ENCODE data around the gene NFILZ.

The NFILZ gene

DNA sequence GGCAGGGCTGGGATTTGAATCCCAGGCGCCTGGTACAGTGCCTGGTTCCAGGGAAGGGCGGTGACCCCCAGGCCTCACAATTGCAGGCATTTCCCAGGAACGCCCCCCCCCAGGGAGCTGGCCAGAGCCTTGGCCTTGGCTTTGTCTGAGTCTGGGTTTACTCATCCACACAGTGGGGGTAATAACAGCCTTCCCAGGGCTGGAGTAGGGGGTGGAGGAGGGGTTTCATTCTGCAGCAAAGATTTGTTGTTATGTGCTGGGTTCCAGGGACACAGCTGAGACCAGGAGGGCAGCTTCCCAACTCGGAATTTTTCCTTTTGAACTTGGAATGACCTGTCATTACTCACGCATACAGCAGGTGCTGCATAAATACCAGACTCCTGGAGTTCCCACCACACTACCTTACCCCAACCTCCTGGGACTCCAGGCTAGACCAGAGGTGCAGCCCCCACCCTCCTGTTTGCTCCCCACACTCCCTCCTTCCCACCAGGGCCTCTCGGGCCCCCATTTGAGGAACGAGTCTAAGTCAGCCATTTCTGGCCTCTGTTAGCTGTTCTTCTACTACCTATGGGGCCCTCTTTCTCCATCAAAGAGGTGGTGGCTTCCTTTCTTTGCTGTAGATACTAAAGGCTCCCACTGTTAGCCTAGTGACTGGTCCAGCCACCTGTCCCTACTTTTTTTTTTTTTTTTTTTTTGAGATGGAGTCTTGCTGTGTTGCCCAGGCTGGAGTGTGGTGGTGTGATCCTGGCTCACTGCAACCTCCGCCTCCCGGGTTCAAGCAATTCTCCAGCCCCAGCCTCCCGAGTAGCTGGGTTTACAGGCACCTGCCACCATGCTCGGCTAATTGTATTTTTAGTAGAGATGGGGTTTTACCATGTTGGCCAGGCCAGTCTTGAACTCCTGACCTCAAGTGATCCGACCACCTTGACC is 18.3 kb upstream of the NFILZ start:
- TF ChIP-seq FOXP2 (optimal IDR thresholded peaks at IDR 0.05; ENCODE audit: borderline replicate concordance, extremely low read depth, extremely low read length, insufficient read depth) (no peak), SIN3A (IDR thresholded peaks at IDR 0.05; ENCODE audit: borderline replicate concordance, insufficient read depth, low read length) (no peak), TAF1 (IDR thresholded peaks at IDR 0.05; ENCODE audit: borderline replicate concordance, insufficient read depth, low read length) (no peak), POLR2AphosphoS5 (IDR thresholded peaks at IDR 0.05; ENCODE audit: low read depth, low read length) (no peak)
- TF ChIP-seq, protein P1, sequence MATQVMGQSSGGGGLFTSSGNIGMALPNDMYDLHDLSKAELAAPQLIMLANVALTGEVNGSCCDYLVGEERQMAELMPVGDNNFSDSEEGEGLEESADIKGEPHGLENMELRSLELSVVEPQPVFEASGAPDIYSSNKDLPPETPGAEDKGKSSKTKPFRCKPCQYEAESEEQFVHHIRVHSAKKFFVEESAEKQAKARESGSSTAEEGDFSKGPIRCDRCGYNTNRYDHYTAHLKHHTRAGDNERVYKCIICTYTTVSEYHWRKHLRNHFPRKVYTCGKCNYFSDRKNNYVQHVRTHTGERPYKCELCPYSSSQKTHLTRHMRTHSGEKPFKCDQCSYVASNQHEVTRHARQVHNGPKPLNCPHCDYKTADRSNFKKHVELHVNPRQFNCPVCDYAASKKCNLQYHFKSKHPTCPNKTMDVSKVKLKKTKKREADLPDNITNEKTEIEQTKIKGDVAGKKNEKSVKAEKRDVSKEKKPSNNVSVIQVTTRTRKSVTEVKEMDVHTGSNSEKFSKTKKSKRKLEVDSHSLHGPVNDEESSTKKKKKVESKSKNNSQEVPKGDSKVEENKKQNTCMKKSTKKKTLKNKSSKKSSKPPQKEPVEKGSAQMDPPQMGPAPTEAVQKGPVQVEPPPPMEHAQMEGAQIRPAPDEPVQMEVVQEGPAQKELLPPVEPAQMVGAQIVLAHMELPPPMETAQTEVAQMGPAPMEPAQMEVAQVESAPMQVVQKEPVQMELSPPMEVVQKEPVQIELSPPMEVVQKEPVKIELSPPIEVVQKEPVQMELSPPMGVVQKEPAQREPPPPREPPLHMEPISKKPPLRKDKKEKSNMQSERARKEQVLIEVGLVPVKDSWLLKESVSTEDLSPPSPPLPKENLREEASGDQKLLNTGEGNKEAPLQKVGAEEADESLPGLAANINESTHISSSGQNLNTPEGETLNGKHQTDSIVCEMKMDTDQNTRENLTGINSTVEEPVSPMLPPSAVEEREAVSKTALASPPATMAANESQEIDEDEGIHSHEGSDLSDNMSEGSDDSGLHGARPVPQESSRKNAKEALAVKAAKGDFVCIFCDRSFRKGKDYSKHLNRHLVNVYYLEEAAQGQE (IDR thresholded peaks at IDR 0.05; ENCODE audit: insufficient read depth in 1 of 2, low read depth in 2 of 2, low read length in 2 of 2), result no peak

DNA sequence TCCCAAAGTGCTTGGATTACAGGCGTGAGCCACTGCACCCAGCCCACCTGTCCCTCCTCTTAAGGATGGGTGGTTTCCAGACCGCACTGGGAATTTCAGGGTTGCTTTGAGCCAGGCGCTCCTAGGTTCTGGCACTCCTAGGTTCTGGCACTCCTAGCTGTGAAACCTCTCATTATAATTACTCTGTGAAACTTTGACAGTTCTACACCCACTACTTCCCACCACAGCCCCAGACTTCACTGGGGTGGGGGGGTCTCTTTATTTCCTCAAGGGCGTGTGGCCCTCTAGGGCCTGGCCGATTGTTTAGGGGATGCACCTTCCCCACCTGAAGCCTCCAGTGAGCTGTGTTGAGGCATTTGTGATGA is 17.6 kb upstream of the NFILZ start:
- TF ChIP-seq POLR2AphosphoS5 (IDR thresholded peaks at IDR 0.05; ENCODE audit: low read depth, low read length) (no peak), TAF1 (IDR thresholded peaks at IDR 0.05; ENCODE audit: borderline replicate concordance, insufficient read depth, low read length) (no peak), SIN3A (IDR thresholded peaks at IDR 0.05; ENCODE audit: borderline replicate concordance, insufficient read depth, low read length) (no peak), FOXP2 (optimal IDR thresholded peaks at IDR 0.05; ENCODE audit: borderline replicate concordance, extremely low read depth, extremely low read length, insufficient read depth) (no peak)
- TF ChIP-seq, protein P1 (IDR thresholded peaks at IDR 0.05; ENCODE audit: insufficient read depth in 1 of 2, low read depth in 2 of 2, low read length in 2 of 2), result no peak

DNA sequence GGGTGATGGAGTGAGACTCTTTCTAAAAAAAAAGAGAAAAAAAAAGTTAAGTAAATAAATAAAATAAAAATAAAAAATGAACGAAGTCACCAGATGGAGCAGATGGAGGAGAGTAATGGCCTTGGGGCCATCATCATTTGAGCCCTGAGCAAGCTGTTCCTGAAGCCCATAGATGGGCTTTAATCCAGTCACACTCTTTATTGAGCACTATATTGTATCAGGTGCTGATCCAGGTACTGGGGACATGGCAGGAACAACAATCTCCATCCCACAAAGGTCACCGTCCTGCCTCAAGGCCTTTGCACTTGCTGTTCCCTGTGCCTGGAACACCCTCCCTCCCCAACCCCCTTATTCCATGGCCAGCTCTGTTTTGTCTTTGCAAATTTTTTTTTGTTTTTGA is 16.0 kb upstream of the NFILZ start:
- TF ChIP-seq, protein P1 (IDR thresholded peaks at IDR 0.05; ENCODE audit: insufficient read depth in 1 of 2, low read depth in 2 of 2, low read length in 2 of 2), result no peak
- TF ChIP-seq POLR2AphosphoS5 (IDR thresholded peaks at IDR 0.05; ENCODE audit: low read depth, low read length) (no peak), SIN3A (IDR thresholded peaks at IDR 0.05; ENCODE audit: borderline replicate concordance, insufficient read depth, low read length) (no peak), TAF1 (IDR thresholded peaks at IDR 0.05; ENCODE audit: borderline replicate concordance, insufficient read depth, low read length) (no peak), FOXP2 (optimal IDR thresholded peaks at IDR 0.05; ENCODE audit: borderline replicate concordance, extremely low read depth, extremely low read length, insufficient read depth) (no peak)

DNA sequence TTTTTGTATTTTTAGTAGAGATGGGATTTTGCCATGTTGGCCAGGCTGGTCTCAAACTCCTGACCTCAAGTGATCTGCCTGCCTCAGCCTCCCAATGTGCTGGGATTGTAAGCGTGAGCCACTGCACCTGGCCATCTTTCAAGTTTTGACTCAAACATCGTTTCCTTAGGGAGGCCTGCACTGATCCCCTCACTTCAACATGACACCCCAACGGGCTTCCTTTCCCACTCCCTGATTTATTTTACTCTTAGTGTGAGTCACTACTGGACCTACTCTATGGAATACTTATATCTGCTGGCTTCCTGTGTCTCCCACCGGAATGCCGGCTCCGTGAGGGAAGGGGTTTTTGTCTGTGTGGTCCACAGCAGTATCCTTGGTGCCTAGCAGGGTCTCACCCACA is 15.4 kb upstream of the NFILZ start:
- no peak for TF ChIP-seq POLR2AphosphoS5 (IDR thresholded peaks at IDR 0.05; ENCODE audit: low read depth, low read length)
- TF ChIP-seq, protein P1 (IDR thresholded peaks at IDR 0.05; ENCODE audit: insufficient read depth in 1 of 2, low read depth in 2 of 2, low read length in 2 of 2), result no peak
- TF ChIP-seq FOXP2 (optimal IDR thresholded peaks at IDR 0.05; ENCODE audit: borderline replicate concordance, extremely low read depth, extremely low read length, insufficient read depth), result no peak
- no peak for TF ChIP-seq TAF1 (IDR thresholded peaks at IDR 0.05; ENCODE audit: borderline replicate concordance, insufficient read depth, low read length)
- no peak for TF ChIP-seq SIN3A (IDR thresholded peaks at IDR 0.05; ENCODE audit: borderline replicate concordance, insufficient read depth, low read length)
